H1 (cell line): ENCODE data around the gene RTN4IP1. TPM values are rescaled to one million over a fixed set of nuclear protein-coding genes. Genes with fewer than 3 reads are reported as not detected.

Experiments used
- CBX8 ChIP-seq: fragments of 300-800, 300-1000 bp; sonication (generic); IDR thresholded peaks from 2 replicates; pipeline ENCODE4 v1.7.1; 2016; ENCODE audit warnings: low read depth, low read length, borderline replicate concordance
- FOSL1 ChIP-seq: IDR thresholded peaks from 2 replicates; pipeline ENCODE4 v1.6.1; 2011; ENCODE audit warnings: mild to moderate bottlenecking, low read depth, low read length, moderate library complexity; ENCODE audit not compliant: insufficient read depth
- NRF1 ChIP-seq: IDR thresholded peaks from 2 replicates; pipeline ENCODE4 v1.6.1; 2011; ENCODE audit warnings: mild to moderate bottlenecking, low read depth, low read length, improper control_type of control experiment
- polyA plus RNA-seq, 7 experiments: library from polyadenylated mRNA; depleted of rRNA in 3 of 7; stranded (reverse) in 5 of 7; unstranded in 2 of 7; fragments of >200 nt in 5 of 7; fragments of 200-250 nt in 2 of 7; gene quantifications; 1 replicate in 5 of 7; 2 replicates in 1 of 7; 4 replicates in 1 of 7; pipeline versions ENCODE4 v1.2.1 to v1.2.3, GENCODE V29; 2011 to 2013; ENCODE audit warnings: missing spikeins in 2 of 7, mixed read lengths in 2 of 7
- total RNA-seq: library from RNA; stranded (reverse); fragmentation: NEBNext Ultra II Directional; extraction: Animal tissue kit (Norgen Biotek cat#: 25700); gene quantifications from 2 replicates; pipeline ENCODE4 v1.2.1, GENCODE V29; 2021
- TF ChIP-seq, protein P1 (sequence below): fragments of 300-600 bp; sonication (generic); IDR thresholded peaks from 2 replicates; pipeline ENCODE4 v1.7.1; 2012; ENCODE audit warnings: low read length, moderate library complexity, mild to moderate bottlenecking, inconsistent platforms; ENCODE audit not compliant: insufficient replicate concordance
- TF ChIP-seq, protein P2 (sequence below): IDR thresholded peaks from 2 replicates; pipeline ENCODE4 v1.6.1; 2012; ENCODE audit warnings: inconsistent platforms

RTN4IP1 gene
- total and polyA plus RNA-seq, 2 of the 8 experiments (the other 6 are each of a cell fraction or from before 2014, with no cell fraction given) = 14.6 to 19.5 TPM

- TF ChIP-seq, protein P1, sequence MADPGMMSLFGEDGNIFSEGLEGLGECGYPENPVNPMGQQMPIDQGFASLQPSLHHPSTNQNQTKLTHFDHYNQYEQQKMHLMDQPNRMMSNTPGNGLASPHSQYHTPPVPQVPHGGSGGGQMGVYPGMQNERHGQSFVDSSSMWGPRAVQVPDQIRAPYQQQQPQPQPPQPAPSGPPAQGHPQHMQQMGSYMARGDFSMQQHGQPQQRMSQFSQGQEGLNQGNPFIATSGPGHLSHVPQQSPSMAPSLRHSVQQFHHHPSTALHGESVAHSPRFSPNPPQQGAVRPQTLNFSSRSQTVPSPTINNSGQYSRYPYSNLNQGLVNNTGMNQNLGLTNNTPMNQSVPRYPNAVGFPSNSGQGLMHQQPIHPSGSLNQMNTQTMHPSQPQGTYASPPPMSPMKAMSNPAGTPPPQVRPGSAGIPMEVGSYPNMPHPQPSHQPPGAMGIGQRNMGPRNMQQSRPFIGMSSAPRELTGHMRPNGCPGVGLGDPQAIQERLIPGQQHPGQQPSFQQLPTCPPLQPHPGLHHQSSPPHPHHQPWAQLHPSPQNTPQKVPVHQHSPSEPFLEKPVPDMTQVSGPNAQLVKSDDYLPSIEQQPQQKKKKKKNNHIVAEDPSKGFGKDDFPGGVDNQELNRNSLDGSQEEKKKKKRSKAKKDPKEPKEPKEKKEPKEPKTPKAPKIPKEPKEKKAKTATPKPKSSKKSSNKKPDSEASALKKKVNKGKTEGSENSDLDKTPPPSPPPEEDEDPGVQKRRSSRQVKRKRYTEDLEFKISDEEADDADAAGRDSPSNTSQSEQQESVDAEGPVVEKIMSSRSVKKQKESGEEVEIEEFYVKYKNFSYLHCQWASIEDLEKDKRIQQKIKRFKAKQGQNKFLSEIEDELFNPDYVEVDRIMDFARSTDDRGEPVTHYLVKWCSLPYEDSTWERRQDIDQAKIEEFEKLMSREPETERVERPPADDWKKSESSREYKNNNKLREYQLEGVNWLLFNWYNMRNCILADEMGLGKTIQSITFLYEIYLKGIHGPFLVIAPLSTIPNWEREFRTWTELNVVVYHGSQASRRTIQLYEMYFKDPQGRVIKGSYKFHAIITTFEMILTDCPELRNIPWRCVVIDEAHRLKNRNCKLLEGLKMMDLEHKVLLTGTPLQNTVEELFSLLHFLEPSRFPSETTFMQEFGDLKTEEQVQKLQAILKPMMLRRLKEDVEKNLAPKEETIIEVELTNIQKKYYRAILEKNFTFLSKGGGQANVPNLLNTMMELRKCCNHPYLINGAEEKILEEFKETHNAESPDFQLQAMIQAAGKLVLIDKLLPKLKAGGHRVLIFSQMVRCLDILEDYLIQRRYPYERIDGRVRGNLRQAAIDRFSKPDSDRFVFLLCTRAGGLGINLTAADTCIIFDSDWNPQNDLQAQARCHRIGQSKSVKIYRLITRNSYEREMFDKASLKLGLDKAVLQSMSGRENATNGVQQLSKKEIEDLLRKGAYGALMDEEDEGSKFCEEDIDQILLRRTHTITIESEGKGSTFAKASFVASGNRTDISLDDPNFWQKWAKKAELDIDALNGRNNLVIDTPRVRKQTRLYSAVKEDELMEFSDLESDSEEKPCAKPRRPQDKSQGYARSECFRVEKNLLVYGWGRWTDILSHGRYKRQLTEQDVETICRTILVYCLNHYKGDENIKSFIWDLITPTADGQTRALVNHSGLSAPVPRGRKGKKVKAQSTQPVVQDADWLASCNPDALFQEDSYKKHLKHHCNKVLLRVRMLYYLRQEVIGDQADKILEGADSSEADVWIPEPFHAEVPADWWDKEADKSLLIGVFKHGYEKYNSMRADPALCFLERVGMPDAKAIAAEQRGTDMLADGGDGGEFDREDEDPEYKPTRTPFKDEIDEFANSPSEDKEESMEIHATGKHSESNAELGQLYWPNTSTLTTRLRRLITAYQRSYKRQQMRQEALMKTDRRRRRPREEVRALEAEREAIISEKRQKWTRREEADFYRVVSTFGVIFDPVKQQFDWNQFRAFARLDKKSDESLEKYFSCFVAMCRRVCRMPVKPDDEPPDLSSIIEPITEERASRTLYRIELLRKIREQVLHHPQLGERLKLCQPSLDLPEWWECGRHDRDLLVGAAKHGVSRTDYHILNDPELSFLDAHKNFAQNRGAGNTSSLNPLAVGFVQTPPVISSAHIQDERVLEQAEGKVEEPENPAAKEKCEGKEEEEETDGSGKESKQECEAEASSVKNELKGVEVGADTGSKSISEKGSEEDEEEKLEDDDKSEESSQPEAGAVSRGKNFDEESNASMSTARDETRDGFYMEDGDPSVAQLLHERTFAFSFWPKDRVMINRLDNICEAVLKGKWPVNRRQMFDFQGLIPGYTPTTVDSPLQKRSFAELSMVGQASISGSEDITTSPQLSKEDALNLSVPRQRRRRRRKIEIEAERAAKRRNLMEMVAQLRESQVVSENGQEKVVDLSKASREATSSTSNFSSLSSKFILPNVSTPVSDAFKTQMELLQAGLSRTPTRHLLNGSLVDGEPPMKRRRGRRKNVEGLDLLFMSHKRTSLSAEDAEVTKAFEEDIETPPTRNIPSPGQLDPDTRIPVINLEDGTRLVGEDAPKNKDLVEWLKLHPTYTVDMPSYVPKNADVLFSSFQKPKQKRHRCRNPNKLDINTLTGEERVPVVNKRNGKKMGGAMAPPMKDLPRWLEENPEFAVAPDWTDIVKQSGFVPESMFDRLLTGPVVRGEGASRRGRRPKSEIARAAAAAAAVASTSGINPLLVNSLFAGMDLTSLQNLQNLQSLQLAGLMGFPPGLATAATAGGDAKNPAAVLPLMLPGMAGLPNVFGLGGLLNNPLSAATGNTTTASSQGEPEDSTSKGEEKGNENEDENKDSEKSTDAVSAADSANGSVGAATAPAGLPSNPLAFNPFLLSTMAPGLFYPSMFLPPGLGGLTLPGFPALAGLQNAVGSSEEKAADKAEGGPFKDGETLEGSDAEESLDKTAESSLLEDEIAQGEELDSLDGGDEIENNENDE = no peak
- TF ChIP-seq NRF1 (no peak), CBX8 (no peak), FOSL1 (no peak)
- TF ChIP-seq, protein P2, sequence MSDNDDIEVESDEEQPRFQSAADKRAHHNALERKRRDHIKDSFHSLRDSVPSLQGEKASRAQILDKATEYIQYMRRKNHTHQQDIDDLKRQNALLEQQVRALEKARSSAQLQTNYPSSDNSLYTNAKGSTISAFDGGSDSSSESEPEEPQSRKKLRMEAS = no peak
These were observed 12.0 kb downstream of the RTN4IP1 start (continued) for GRCh38 chr6:106617302-106617701.
